HFF-Myc (cell line): ENCODE results near the gene TRPM4.

ENCODE experiments used
- DNase-seq: peaks from one replicate; pipeline ENCODE4 v3.0.0-alpha.2; 2011; ENCODE audit warnings: low read depth; ENCODE audit errors: extremely low read depth
- H3K4me3 ChIP-seq: replicated peaks from 2 replicates; pipeline ENCODE4 v1.5.1; 2011; ENCODE audit warnings: low read depth, mild to moderate bottlenecking, control low read depth, low read length
- TF ChIP-seq, protein P1 (sequence below): IDR thresholded peaks from 2 replicates; pipeline ENCODE4 v1.5.1; 2012; ENCODE audit warnings: mild to moderate bottlenecking, low read depth, low read length, control low read depth; ENCODE audit errors: missing control alignments

Gene TRPM4

DNA sequence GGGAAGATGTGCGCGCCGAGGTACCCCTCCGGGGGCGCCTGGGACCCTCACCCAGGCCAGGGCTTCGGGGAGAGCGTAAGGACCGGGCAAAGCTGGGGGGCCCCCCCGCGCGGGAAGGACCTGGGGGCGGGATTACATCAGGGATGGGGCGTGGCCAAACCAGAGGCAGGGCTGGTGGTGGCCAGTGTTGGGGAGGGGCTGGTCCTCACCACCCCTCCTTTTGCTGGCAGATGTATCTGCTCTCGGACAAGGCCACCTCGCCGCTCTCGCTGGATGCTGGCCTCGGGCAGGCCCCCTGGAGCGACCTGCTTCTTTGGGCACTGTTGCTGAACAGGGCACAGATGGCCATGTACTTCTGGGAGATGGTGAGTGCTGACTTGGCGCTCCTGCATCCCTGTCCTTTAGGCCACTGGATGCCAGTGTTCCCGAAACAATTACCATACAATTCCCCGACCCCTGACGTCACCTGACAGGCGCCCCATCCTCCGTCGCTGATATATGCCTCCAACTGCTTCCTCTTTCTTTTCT, 25.3 kb downstream of the TRPM4 start:
- DNase-seq: no peak
- TF ChIP-seq, protein P1, sequence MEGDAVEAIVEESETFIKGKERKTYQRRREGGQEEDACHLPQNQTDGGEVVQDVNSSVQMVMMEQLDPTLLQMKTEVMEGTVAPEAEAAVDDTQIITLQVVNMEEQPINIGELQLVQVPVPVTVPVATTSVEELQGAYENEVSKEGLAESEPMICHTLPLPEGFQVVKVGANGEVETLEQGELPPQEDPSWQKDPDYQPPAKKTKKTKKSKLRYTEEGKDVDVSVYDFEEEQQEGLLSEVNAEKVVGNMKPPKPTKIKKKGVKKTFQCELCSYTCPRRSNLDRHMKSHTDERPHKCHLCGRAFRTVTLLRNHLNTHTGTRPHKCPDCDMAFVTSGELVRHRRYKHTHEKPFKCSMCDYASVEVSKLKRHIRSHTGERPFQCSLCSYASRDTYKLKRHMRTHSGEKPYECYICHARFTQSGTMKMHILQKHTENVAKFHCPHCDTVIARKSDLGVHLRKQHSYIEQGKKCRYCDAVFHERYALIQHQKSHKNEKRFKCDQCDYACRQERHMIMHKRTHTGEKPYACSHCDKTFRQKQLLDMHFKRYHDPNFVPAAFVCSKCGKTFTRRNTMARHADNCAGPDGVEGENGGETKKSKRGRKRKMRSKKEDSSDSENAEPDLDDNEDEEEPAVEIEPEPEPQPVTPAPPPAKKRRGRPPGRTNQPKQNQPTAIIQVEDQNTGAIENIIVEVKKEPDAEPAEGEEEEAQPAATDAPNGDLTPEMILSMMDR: no peak
- no peak overlapping the region for H3K4me3 ChIP-seq

DNA sequence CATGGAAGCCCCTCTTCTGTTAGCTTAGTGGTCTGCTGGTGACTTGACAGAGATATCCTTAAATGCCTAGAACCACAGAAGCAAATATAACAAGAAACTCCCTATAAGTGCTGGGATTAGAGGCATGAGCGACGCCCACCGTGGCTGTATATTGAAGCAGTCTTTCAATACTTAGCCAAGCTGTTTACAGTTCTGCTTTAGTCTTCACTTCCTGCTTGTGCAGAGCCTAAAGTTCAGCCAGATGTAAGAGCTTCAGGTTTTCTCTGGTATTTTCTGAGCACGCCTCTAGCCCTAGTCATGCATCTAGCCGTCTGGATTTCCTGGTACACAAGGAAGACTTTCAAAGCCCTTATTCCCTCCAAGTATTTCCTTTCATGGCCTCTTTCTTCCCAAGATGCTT, 28.5 kb downstream of the TRPM4 start:
- DNase-seq: no peak

DNA sequence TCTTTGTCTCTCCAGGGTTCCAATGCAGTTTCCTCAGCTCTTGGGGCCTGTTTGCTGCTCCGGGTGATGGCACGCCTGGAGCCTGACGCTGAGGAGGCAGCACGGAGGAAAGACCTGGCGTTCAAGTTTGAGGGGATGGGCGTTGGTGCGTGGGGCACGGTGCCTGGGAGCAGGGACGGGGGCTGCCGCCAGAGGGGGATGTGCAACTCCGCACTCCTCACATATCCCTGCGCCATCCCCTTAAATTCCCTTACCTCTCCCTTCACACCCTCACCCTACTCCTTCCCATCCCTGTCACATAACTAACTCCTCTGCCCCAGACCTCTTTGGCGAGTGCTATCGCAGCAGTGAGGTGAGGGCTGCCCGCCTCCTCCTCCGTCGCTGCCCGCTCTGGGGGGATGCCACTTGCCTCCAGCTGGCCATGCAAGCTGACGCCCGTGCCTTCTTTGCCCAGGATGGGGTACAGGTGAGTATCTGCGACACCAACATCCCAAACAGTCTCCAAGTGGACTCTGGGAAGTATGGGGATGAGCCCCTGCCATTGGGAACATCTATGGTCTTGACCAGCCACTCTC, 31.1 kb downstream of the TRPM4 start:
- TF ChIP-seq, protein P1: no peak
- H3K4me3 ChIP-seq: no peak overlapping the region
- no peak for DNase-seq

More for the DNA sequence above, 28.5 kb downstream of the TRPM4 start:
- TF ChIP-seq, protein P1: no peak
- no peak overlapping the region for H3K4me3 ChIP-seq

- TF ChIP-seq, protein P1: no peak
- DNase-seq: no peak
- H3K4me3 ChIP-seq: no peak overlapping the region
Observed at GRCh38 chr19:49189259-49189658, 31.7 kb downstream of the TRPM4 start.

GRCh38 chr19:49190781-49191180, 33.2 kb downstream of the TRPM4 start:
- DNase-seq: no peak
- TF ChIP-seq, protein P1: no peak

DNA sequence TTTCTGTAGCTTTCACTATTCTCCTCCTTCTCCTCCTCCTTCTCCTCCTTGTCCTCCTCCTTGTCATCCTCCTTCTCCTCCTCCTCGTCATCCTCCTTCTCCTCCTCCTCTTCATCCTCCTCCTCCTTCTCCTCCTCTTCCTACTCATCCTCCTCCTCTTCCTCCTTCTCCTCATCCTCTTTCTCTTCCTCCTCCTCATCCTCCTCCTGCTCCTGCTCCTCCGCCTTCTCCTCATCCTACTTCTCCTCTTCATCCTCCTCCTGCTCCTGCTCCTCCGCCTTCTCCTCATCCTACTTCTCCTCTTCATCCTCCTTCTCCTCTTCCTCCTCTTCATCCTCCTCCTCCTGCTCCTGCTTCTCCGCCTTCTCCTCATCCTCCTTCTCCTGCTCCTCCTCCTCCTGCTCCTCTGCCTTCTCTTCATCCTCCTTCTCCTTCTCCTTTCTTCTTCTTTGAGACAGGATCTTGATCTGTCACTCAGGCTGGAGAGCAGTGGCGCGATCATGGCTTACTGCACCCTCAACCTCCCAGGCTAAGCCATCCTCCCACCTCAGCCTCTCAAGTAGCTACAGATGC, 36.3 kb downstream of the TRPM4 start:
- DNase-seq: no peak
- TF ChIP-seq, protein P1: no peak
- no peak overlapping the region for H3K4me3 ChIP-seq

More at GRCh38 chr19:49190781-49191180, 33.2 kb downstream of the TRPM4 start:
- H3K4me3 ChIP-seq: no peak overlapping the region

GRCh38 chr19:49194408-49194807, 36.8 kb downstream of the TRPM4 start:
- no peak for DNase-seq
- no peak overlapping the region for H3K4me3 ChIP-seq
- TF ChIP-seq, protein P1: no peak
